COLO668 (cell line): ENCODE results near the gene SYCP2.
"Not testable (repeated sequence)": the region's sequence is repeated elsewhere in the genome, so short reads cannot be mapped to it uniquely, and the experiment has no call there.

ENCODE experiments used
- DNase-seq: peaks from one replicate; lab custom pipeline; 2025; ENCODE audit not compliant: unreplicated experiment; lab: John Stamatoyannopoulos, UW

The SYCP2 gene, protein sequence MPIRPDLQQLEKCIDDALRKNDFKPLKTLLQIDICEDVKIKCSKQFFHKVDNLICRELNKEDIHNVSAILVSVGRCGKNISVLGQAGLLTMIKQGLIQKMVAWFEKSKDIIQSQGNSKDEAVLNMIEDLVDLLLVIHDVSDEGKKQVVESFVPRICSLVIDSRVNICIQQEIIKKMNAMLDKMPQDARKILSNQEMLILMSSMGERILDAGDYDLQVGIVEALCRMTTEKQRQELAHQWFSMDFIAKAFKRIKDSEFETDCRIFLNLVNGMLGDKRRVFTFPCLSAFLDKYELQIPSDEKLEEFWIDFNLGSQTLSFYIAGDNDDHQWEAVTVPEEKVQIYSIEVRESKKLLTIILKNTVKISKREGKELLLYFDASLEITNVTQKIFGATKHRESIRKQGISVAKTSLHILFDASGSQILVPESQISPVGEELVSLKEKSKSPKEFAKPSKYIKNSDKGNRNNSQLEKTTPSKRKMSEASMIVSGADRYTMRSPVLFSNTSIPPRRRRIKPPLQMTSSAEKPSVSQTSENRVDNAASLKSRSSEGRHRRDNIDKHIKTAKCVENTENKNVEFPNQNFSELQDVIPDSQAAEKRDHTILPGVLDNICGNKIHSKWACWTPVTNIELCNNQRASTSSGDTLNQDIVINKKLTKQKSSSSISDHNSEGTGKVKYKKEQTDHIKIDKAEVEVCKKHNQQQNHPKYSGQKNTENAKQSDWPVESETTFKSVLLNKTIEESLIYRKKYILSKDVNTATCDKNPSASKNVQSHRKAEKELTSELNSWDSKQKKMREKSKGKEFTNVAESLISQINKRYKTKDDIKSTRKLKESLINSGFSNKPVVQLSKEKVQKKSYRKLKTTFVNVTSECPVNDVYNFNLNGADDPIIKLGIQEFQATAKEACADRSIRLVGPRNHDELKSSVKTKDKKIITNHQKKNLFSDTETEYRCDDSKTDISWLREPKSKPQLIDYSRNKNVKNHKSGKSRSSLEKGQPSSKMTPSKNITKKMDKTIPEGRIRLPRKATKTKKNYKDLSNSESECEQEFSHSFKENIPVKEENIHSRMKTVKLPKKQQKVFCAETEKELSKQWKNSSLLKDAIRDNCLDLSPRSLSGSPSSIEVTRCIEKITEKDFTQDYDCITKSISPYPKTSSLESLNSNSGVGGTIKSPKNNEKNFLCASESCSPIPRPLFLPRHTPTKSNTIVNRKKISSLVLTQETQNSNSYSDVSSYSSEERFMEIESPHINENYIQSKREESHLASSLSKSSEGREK (N-terminal part only)

DNA sequence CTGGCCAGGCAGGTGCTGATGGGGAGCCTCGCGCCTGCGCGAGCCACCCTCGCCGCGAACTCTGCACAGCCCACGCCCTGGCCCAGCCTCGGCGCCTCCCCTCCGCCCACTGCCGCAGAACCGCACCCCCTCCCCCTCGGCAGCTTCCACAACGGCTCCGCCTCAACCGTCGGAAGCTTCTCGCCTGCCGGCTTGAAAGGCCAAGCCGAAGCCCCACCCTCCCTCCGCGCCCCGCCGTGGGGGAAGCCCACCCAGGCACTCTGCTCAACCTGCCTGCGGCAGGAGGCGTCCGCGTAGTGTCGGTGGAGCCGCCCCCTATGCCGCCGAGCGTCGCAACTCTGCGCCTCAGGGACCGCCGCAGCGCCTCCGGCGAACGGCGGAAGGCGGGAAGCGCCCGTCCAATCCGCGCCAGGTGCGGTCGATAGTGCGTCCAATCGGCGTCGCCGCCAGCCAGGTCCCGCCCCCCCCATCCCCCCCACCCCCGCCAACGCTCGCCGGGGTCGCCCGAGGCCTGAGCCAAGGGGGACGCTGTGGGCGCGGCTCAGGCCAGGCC, at the start of gene SYCP2:
Gene SYCP2 (minus strand): TSS at position 342 of the 553 bp plus-strand sequence. CDS start 11,224 bp downstream, outside the sequence.
- DNase-seq = no peak

DNA sequence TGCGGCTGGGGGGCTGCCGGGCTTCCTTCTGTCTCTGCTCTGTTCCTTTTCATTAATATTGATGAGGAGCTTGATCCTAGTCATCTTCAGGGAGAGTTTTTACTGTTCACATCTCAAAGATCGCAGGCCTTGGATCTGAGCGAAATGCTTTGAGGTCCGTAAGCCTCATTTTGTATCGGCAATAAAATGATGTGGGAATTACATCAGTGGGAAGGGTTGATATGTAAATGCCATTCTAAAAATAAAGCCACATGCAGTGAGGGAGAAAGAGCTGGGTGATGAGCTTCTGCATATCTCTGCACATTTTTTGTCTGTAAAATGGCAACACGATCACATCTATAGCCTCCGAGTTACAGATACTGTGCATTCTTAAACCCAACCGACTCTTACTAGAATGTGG, 49.6 kb upstream of the SYCP2 start:
- no peak for DNase-seq

DNA sequence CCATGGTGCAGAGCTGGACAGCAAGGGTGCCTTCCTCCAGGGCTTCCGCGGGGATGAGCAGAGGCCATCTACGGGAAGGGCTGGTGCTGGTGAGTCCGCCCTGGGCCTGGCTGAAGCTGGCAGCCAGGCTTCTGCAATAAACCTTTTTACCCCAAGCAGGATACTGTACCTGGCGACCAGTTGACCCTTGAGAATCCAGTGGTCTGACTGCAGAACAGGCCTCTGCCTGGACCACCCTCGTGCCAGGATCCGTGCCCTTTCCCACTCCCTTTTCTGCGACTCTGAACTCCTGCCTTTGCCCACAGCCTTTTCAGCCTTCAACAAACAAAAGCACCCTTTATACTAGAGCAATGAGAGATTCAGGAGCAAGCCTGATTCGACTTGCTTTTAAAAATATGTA, 43.6 kb upstream of the SYCP2 start:
- no peak for DNase-seq

DNA sequence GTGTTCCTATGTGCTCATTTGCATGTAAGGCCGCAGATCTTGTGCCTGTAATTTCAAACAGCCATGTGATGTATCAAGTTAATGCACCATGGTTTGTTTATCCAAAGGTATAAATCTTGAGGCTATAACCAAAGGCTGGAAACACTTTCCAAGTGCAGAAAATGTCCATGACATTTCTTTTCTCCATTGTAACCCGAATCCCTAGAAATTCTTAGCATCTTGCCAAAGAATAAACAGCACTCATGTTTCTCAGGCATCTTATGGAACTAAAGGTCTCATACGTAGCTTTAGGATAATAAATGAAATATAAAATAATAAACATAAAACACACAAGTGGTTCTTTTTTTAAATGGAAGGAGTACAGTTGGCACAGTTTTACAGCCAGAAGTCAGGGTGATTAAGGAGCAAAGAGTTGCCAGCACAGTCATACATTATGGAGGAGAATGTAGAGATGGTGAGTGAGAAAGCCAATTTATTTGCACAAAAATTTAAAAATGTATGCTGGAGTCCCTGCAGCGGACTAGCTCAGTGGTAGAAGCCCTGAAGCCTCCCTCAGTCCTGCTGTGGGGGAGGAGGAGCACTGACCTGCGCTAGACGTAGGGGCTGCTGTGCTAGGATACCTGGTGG, 42.8 kb upstream of the SYCP2 start:
- DNase-seq = no peak

DNA sequence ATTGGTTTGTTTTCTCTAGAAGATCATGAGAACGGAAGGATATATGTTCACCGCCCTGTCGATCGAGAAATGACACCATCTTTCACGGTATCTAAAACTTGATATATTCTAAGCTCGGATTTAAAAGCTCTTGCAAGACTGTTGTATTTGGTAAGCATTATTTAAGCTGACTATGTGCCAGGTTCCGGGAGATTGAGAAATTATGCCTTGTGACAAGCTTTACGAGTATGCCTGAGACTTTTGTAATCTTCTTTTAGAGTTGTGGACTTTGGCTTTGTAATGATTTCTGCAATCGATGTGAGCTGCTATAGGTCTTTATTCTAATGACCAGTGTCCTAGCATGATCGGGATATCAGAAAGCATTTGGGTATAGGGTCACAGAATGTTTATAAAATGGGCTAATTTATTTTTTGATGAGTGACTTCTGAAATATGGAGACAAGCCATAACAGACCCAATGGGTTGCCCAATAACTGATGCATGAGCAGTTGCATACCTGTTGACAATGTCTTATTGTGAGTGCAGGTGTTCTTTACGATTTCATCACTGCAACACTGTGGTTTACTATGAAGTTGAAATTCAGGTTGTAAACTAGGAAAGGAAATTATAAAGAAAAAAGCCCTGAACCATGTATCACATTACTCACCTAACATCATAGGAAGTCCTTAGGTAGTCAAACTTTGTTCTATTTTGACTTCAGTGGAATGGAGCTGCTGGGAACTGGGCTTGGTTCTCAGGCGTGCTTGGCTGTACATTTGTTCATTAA, 38.8 kb upstream of the SYCP2 start:
- no peak for DNase-seq

DNA sequence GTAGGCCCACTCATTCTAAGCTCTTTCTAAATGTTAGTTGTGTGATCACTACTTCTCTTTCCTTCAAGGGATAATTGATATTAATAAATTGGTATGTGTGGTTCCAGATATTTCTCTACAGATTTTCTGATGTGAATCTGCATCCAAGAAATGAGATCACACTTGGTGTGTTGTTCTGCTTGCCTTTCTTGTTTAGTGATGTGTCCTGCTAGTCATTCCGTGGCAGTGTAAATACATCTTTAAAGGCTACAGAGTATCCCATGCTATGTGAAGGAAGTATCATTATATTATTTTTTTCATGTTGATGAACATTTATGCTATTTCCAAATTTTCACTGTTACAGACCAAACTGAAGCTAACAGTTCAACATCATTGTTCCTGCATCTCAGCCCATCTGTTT, 38.0 kb upstream of the SYCP2 start:
- DNase-seq = no peak

DNA sequence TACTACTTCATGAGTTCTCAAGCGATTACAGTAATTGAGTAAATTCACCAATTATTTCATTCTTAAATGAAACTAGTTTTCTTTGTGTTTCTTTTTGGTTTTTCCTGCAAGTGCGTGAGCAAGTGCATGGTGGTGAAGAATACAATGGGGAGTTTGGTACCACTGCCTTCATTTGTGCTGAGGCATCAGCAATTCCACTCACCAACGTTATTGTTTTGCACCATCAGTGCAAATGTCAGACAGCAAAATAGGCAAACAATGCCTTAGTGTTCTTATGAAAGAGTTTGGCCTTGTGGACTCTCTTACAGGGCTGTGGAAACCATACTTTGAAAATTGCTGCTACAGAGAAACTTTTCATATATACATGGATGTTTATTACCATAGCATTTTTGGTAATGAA, 33.0 kb upstream of the SYCP2 start:
- no peak for DNase-seq

DNA sequence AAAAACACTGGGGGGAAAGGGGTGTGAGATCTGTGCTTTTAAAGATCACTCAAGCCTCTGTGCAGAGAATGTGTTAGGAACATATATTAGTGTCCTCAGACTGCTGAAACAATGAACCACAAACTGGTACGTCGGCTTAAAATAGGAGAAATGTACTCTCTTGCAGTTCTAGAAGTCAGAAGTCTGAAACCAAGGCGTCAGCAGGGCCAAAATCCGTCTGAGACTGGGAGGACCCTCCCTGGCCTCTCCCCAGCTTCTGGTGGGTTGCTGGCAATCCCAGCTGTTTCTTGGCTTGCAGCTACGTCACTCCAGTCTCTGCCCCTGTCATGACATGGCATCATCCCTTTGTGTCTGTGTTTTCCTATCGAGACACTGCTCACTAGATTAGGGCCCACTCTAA, 28.7 kb upstream of the SYCP2 start:
- DNase-seq = no peak

DNA sequence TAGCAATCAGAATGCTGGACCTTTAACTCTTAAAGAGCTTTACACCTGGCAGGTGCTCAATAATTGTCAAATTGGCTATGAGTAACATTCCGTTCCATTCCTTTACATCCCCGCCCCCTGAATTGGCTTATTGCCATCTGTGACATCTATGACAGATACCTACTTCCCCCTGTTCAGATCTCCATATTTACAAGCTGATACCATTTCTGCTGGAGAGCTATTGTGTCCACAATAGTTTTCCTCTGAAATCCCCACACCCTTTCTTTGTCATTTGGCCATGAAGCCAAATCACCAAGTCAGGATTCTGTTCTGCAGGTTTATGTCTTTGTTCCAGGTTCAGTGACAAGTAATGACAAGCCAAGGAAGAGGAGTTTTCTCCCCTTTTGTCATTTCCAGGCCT, 28.0 kb upstream of the SYCP2 start:
- no peak for DNase-seq

DNA sequence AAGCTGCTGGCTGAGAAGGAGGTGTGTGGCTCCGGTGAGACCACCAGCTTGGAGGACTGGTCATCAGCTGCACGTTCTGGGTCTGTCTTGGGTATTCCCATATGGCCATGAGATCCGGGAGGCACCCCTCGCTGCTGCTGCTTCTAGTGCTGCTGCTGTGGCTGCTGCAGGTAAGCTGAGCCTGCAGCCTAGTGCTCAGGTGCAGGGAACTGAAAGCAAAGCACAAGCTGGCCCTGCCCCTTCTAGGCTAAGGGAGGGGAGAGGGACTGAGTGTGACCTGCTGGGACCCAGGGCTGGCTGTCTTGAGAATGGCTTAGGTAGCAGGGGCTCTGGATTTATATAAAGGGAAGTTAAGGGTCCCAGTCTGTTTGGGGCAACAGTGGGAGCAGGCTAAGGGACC, 25.2 kb upstream of the SYCP2 start:
- DNase-seq = no peak

DNA sequence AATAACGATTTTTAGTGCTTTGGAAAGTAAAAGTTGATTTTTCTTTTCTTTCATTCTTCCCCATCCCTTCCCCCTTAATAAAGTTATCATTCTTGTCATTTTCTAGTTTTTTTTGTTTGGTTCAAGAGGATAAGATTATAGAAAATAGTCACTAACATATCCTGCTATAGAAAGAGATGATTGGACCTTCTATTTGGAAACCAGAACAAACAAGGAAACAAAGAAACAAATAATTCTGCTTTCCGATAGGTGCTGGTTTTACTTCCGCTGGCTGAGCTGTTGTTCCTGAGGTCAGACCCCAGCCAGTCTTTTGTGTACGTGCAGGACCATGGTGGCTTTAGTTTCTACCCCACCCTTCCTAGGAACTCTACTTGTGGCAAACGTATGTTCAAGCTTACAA, 24.7 kb upstream of the SYCP2 start, which contains the start of gene CDH26:
Gene CDH26 (plus strand): TSS at position 301 of the 400 bp plus-strand sequence. CDS start 304 bp downstream, outside the sequence.
- DNase-seq = no peak

DNA sequence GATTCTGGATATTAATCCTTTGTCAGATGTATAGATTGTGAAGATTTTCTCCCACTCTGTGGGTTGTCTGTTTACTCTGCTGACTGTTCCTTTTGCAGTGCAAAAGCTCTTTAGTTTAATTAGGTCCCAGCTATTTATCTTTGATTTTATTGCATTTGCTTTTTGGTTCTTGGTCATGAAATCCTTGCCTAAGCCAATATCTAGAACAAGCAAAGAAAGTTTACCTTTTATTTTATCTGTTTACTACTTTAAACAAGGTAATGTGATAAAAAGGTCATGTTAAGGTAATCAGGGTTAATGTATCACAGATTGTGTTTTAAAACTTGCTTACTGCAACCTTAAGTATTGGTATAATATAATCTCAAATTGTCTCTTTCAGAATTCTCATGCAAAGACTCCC, 24.1 kb upstream of the SYCP2 start:
- DNase-seq = not testable (repeated sequence)

DNA sequence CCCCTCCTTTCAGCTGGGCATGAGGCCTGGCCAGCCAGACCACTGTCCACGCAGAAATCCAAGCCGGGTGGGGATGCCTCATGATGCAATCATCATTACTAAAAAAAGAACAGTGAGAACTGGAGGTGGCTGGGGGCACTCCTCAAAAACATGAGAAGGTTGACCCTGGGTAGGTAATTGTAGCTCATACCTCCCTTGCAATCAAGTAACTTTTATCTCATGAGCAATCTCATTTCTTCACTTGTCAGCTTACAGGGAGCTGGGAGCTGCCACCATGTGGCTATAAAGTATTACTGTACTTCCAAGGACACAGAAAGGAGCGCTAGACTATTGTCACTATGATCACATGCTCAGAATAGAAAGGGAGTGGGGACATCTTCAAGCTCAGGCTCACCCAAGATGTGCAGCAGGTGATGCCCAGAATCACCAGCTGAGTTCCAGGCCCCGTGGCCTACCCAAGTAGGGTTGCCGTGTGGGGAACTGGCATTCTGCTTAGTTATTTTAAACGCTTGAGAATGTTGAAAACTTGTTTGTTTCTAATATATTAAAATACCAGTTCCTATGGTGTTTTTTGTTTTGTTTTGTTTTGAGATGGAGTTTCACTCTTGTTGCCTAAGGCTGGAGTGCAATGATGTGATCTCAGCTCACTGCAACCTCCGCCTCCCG, 21.8 kb upstream of the SYCP2 start:
- no peak for DNase-seq

DNA sequence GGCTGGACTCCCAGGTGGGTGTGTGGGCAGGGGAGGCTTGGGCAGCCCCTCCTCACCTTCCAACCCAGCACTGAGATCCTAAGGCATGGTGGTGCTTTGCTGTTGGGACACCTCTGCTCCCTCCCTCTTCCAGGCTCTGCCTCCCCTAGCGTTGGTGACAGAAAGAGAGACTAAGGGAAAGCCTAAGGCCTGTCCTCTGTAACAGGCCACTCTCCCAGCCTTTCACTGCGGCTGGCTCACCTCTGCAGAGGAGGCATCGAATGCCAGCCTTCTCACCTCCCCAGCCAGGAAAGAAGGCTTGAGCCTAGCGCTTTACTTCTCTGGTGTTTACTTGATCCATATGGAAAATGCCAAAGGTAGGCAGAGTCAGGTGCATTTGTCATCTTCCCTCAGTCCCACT, 21.3 kb upstream of the SYCP2 start:
- DNase-seq = no peak

DNA sequence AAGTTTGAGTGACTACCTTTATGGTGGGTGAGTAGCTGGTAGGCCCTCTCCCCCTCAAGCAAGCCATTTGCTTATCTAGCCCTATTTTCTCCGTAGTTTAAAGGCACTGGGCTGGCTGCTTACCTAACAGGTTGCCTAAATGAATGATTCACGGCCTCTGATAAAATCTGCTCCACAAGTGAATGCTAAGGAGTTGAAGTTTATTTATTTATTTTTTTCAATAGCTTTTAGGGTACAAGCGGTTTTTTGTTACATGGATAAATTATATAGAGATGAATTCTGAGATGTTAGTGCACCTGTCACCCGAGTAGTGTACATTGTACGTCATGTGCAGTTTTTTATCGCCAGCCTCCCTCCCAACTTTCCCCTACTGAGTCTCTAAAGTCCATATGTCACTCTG, 16.5 kb upstream of the SYCP2 start:
- no peak for DNase-seq

DNA sequence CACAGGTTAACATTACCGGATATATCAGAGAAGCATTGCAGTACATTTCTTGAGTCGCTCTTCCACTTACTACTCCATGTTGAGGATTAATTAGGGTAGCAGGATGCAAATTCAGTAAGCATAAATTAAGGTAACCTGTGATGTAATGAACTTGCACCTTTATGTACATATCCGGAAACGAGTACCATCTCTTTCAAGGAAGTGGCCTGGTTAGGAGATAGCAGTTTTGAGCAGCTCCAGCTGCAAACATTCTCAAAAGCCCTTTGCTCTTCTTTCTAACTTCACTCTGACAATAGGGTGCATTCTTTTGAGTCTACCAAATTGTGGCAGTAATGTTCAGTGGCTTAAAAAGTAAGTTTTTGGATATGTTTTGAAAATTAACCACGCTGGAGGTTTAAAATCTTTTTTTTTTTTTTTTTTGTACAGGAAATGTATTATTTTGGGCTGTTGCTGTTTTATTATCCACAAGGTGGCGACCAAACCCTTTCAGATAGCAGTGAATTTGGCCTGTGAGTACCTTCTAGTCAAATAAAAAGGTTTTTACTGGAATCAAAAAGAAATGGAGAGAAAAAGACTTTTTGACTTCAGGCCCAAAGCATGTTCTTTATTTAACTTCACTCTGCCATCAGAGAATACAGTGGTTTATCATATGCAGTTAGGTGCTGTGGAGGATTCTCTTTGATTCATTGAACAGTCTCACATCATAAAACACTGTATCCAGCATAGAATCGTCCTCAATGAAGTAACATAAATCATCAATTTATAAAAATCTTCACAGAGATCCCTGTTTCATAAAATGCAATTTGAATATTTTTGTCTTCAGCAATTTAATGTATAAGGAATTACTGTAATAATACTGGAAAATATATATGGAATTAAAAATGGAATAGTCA, 15.6 kb upstream of the SYCP2 start:
- DNase-seq = peak; percentile 20

DNA sequence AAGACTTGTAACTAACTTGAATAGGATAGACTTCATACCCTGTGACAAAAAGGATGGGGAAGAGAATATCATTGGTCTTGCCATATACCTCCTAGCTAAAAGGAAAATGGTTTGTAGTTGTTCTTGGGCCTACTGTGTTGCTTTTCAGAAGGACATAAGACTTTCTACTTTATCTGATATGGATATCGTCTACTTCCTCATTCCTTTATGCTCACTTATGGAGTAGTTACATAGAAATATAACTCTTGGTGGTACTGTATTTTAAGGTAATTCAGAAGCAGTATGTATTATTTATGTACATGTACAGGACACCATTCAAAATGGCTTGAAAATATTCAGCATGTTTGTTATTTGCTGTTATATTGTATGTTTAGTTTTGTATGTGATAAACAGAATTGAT, 14.8 kb upstream of the SYCP2 start:
- DNase-seq = no peak

DNA sequence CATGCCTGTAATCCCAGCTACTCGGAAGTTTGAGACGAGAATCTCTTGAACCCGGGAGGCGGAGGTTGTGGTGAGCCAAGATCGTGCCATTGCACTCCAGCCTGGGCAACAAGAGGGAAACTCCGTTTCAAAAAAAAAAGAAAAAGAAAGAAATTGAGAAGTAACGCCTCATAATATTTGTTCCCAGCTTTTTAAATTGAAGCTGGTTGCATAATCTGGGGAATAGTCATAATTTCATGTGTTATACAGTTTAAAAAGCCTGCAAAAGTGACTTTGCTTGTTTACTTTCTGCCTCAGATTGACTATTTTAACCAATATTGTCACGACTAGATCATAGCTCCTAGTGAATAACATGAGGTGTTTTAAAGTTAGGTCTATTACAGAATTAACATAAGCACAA, 13.9 kb upstream of the SYCP2 start:
- DNase-seq = no peak
